ENCODE data around the gene TBL1XR1.
"Not testable (repeated sequence)": the region's sequence is repeated elsewhere in the genome, so short reads cannot be mapped to it uniquely, and the experiment has no call there.

Gene TBL1XR1

GRCh38 chr3:177208781-177209180 lies 11.5 kb upstream of the TBL1XR1 start:
- in situ Hi-C loops (cut with MboI; ENCODE audit: low sequenced_read_pairs), result no loop called here

GRCh38 chr3:177208223-177208622 lies 10.9 kb upstream of the TBL1XR1 start:
- in situ Hi-C loops (cut with MboI; ENCODE audit: low sequenced_read_pairs), result no loop called here

GRCh38 chr3:177206936-177207335 lies 9.7 kb upstream of the TBL1XR1 start:
- in situ Hi-C loops (cut with MboI; ENCODE audit: low sequenced_read_pairs), result no loop called here

- in situ Hi-C loops (cut with MboI; ENCODE audit: low sequenced_read_pairs), result no loop called here
Observed at GRCh38 chr3:177203689-177204395, 6.6 kb upstream of the TBL1XR1 start.

GRCh38 chr3:177203016-177203415 lies 5.7 kb upstream of the TBL1XR1 start:
- in situ Hi-C loops (cut with MboI; ENCODE audit: low sequenced_read_pairs), result not testable (repeated sequence)

GRCh38 chr3:177201700-177202397 lies 4.6 kb upstream of the TBL1XR1 start:
- in situ Hi-C loops (cut with MboI; ENCODE audit: low sequenced_read_pairs), result no loop called here

- in situ Hi-C loops (cut with MboI; ENCODE audit: low sequenced_read_pairs), result no loop called here
Observed at GRCh38 chr3:177199206-177199760, 2.0 kb upstream of the TBL1XR1 start.

- in situ Hi-C loops (cut with MboI; ENCODE audit: low sequenced_read_pairs), result no loop called here
Observed at GRCh38 chr3:177197727-177198460, 612 bp upstream of the TBL1XR1 start.

GRCh38 chr3:177196456-177197040 lies 734 bp downstream of the TBL1XR1 start:
- in situ Hi-C loops (cut with MboI; ENCODE audit: low sequenced_read_pairs), result no loop called here

GRCh38 chr3:177196008-177196455 lies 1.2 kb downstream of the TBL1XR1 start:
- in situ Hi-C loops (cut with MboI; ENCODE audit: low sequenced_read_pairs), result no loop called here

GRCh38 chr3:177195242-177195991 lies 1.9 kb downstream of the TBL1XR1 start:
- in situ Hi-C loops (cut with MboI; ENCODE audit: low sequenced_read_pairs), result no loop called here

GRCh38 chr3:177194299-177194698 lies 3.0 kb downstream of the TBL1XR1 start:
- in situ Hi-C loops (cut with MboI; ENCODE audit: low sequenced_read_pairs), result no loop called here

- in situ Hi-C loops (cut with MboI; ENCODE audit: low sequenced_read_pairs), result no loop called here
Observed at GRCh38 chr3:177193688-177194268, 3.5 kb downstream of the TBL1XR1 start.

- in situ Hi-C loops (cut with MboI; ENCODE audit: low sequenced_read_pairs), result not testable (repeated sequence)
Observed at GRCh38 chr3:177193275-177193674, 4.0 kb downstream of the TBL1XR1 start.

GRCh38 chr3:177190756-177191681 lies 6.3 kb downstream of the TBL1XR1 start:
- in situ Hi-C loops (cut with MboI; ENCODE audit: low sequenced_read_pairs), result no loop called here

- in situ Hi-C loops (cut with MboI; ENCODE audit: low sequenced_read_pairs), result not testable (repeated sequence)
Observed at GRCh38 chr3:177190184-177190583, 7.1 kb downstream of the TBL1XR1 start.

- in situ Hi-C loops (cut with MboI; ENCODE audit: low sequenced_read_pairs), result not testable (repeated sequence)
Observed at GRCh38 chr3:177188325-177188724, 9.0 kb downstream of the TBL1XR1 start.

- in situ Hi-C loops (cut with MboI; ENCODE audit: low sequenced_read_pairs), result no loop called here
Observed at GRCh38 chr3:177186306-177186705, 11.0 kb downstream of the TBL1XR1 start.

- in situ Hi-C loops (cut with MboI; ENCODE audit: low sequenced_read_pairs), result no loop called here
Observed at GRCh38 chr3:177185035-177185574, 12.2 kb downstream of the TBL1XR1 start.
